GM12865 (cell line): ENCODE measurements around the gene ATP6V0E2.

Experiments
- DNase-seq: peaks from one replicate; pipeline ENCODE4 v3.0.0; 2010; ENCODE audit warnings: low read depth
- H3K4me3 ChIP-seq: 2 replicates; pipeline ENCODE4 v1.5.1; 2011; ENCODE audit warnings: mild to moderate bottlenecking, low read depth, low read length, control low read depth
- CTCF ChIP-seq: IDR thresholded peaks from 2 replicates; pipeline ENCODE4 v1.5.1; 2011; ENCODE audit warnings: low read length, control low read depth, low read depth, inconsistent platforms; ENCODE audit not compliant: insufficient read depth; ENCODE audit errors: missing control alignments

The ATP6V0E2 gene

GRCh38 chr7:149868623-149869290, 5.0 kb upstream of the ATP6V0E2 start:
- TF ChIP-seq CTCF, result no peak
- no peak for DNase-seq

GRCh38 chr7:149869291-149869650, 4.5 kb upstream of the ATP6V0E2 start:
- H3K4me3 ChIP-seq, result no peak overlapping the region
- no peak for TF ChIP-seq CTCF
- no peak for DNase-seq

More at GRCh38 chr7:149868623-149869290, 5.0 kb upstream of the ATP6V0E2 start:
- no peak overlapping the region for H3K4me3 ChIP-seq

GRCh38 chr7:149869867-149870266, 3.9 kb upstream of the ATP6V0E2 start:
- DNase-seq, result no peak
- no peak for TF ChIP-seq CTCF
- no peak overlapping the region for H3K4me3 ChIP-seq

- DNase-seq, result no peak
- TF ChIP-seq CTCF, result no peak
Observed at GRCh38 chr7:149870274-149870673, 3.5 kb upstream of the ATP6V0E2 start.

GRCh38 chr7:149870701-149871483, 2.9 kb upstream of the ATP6V0E2 start:
- no peak for TF ChIP-seq CTCF
- H3K4me3 ChIP-seq, result no peak overlapping the region
- no peak for DNase-seq

More at GRCh38 chr7:149870274-149870673, 3.5 kb upstream of the ATP6V0E2 start:
- H3K4me3 ChIP-seq, result no peak overlapping the region

- no peak for TF ChIP-seq CTCF
- no peak overlapping the region for H3K4me3 ChIP-seq
- no peak for DNase-seq
Observed at GRCh38 chr7:149871576-149871975, 2.2 kb upstream of the ATP6V0E2 start.
